ENCODE measurements around the gene NKAIN2. TPM values are rescaled to one million over a fixed set of nuclear protein-coding genes. Genes with fewer than 3 reads are reported as not detected.

Gene NKAIN2
- polyA plus RNA-seq, 1 of the 3 experiments (the other 2 are of a cell fraction), result not detected

- no peaks in the 10 kb centered on the region for H3K79me2 ChIP-seq (ENCODE audit: insufficient read depth)
- no peak for DNase-seq
- H3K9me3 ChIP-seq, result no peaks in the 10 kb centered on the region
- no peaks in the 10 kb centered on the region for H3F3A ChIP-seq (replicated peaks; ENCODE audit: insufficient read depth)
- H3K4me2 ChIP-seq, result no peak overlapping the region
- no peaks in the 10 kb centered on the region for H3K9me2 ChIP-seq
- no peak overlapping the region for H2AFZ ChIP-seq (ENCODE audit: low read depth)
- H3K27me3 ChIP-seq (ENCODE audit: insufficient read depth), result no peaks in the 10 kb centered on the region
- H4K20me1 ChIP-seq (ENCODE audit: insufficient read depth), result no peaks in the 10 kb centered on the region
- no peaks in the 10 kb centered on the region for H3K4me1 ChIP-seq (ENCODE audit: control insufficient read depth in 1 of 2, insufficient read depth in 2 of 2, low read depth in 1 of 2, low read length in 1 of 2)
- CTCF ChIA-PET, result no interaction called here
- no peak overlapping the region for H3K9ac ChIP-seq
- TF ChIP-seq RCOR1 (IDR thresholded peaks at IDR 0.05; ENCODE audit: low read length) (no peak), NRF1 (IDR thresholded peaks at IDR 0.05; ENCODE audit: low read depth, low read length) (no peak), USF1 (IDR thresholded peaks at IDR 0.05; ENCODE audit: borderline replicate concordance, low read depth) (no peak), FOXM1 (IDR thresholded peaks at IDR 0.05; ENCODE audit: low read depth) (no peak), FOSL2 (IDR thresholded peaks at IDR 0.05; ENCODE audit: borderline replicate concordance, low read depth) (no peak)
- no peaks in the 10 kb centered on the region for H3K36me3 ChIP-seq (replicated peaks in 1 of 2; ENCODE audit: control insufficient read depth in 1 of 2, insufficient read depth in 2 of 2, low read length in 1 of 2)
- POLR2A ChIA-PET, result no interaction called here
- H3K27ac ChIP-seq (ENCODE audit: low read depth in 2 of 2, low read length in 1 of 2), result no peak overlapping the region
- H3K4me3 ChIP-seq (ENCODE audit: low read depth in 2 of 2, low read length in 1 of 2), result no peak overlapping the region
Observed at GRCh38 chr6:124007266-124007665, 203.6 kb downstream of the NKAIN2 start.

GRCh38 chr6:124008000-124008987 lies 204.6 kb downstream of the NKAIN2 start:
- no peak for DNase-seq
- Histone ChIP-seq H3K27me3 (ENCODE audit: insufficient read depth) (no peaks in the 10 kb centered on the region), H3K9me3 (no peaks in the 10 kb centered on the region), H3K9ac (no peak overlapping the region), H2AFZ (ENCODE audit: low read depth) (no peak overlapping the region), H3K27ac (ENCODE audit: low read depth in 2 of 2, low read length in 1 of 2) (no peak overlapping the region), H3K36me3 (replicated peaks in 1 of 2; ENCODE audit: control insufficient read depth in 1 of 2, insufficient read depth in 2 of 2, low read length in 1 of 2) (no peaks in the 10 kb centered on the region), H3K4me2 (no peak overlapping the region), H4K20me1 (ENCODE audit: insufficient read depth) (no peaks in the 10 kb centered on the region), H3K4me1 (ENCODE audit: control insufficient read depth in 1 of 2, insufficient read depth in 2 of 2, low read depth in 1 of 2, low read length in 1 of 2) (no peaks in the 10 kb centered on the region), H3K9me2 (no peaks in the 10 kb centered on the region), H3F3A (replicated peaks; ENCODE audit: insufficient read depth) (no peaks in the 10 kb centered on the region), H3K79me2 (ENCODE audit: insufficient read depth) (no peaks in the 10 kb centered on the region), H3K4me3 (ENCODE audit: low read depth in 2 of 2, low read length in 1 of 2) (no peak overlapping the region)
- POLR2A ChIA-PET, result no interaction called here
- TF ChIP-seq SIN3A (IDR thresholded peaks at IDR 0.05; ENCODE audit: borderline replicate concordance, low read depth, low read length) (no peak), RFX5 (IDR thresholded peaks at IDR 0.05; ENCODE audit: low read length) (no peak), POLR2AphosphoS5 (IDR thresholded peaks at IDR 0.05; ENCODE audit: low read depth, low read length) (no peak), RXRA (IDR thresholded peaks at IDR 0.05; ENCODE audit: borderline replicate concordance, low read depth) (no peak), EZH2phosphoT487 (IDR thresholded peaks at IDR 0.05; ENCODE audit: borderline replicate concordance, low read depth) (no peak), RAD21 (IDR thresholded peaks at IDR 0.05; ENCODE audit: low read length) (no peak), USF1 (IDR thresholded peaks at IDR 0.05; ENCODE audit: borderline replicate concordance, low read depth) (no peak), YY1 (IDR thresholded peaks at IDR 0.05; ENCODE audit: low read depth) (no peak), EP300 (IDR thresholded peaks at IDR 0.05; ENCODE audit: borderline replicate concordance in 1 of 2, low read depth in 1 of 2, low read length in 1 of 2) (no peak), JUND (IDR thresholded peaks at IDR 0.05) (no peak), FOXM1 (IDR thresholded peaks at IDR 0.05; ENCODE audit: low read depth) (no peak), FOSL2 (IDR thresholded peaks at IDR 0.05; ENCODE audit: borderline replicate concordance, low read depth) (no peak), MXI1 (IDR thresholded peaks at IDR 0.05; ENCODE audit: low read depth, low read length) (no peak), TCF12 (IDR thresholded peaks at IDR 0.05) (no peak), MAX (IDR thresholded peaks at IDR 0.05; ENCODE audit: low read depth) (no peak), RCOR1 (IDR thresholded peaks at IDR 0.05; ENCODE audit: low read length) (no peak), GABPA (IDR thresholded peaks at IDR 0.05; ENCODE audit: low read depth) (no peak), FOXJ3 (CRISPR knock-in tag; IDR thresholded peaks at IDR 0.05) (no peak)
- CTCF ChIA-PET, result no interaction called here
- under 1% methylated on average over 10 of the region's 10 CpGs for WGBS (ENCODE audit: low lambda C conversion rate)

Data from SK-N-SH (cell line).